ENCODE measurements around the gene ULK4.

ULK4 gene

GRCh38 chr3:41629072-41629471, 332.8 kb downstream of the ULK4 start:
- in situ Hi-C loops (cut with HindIII; ENCODE audit: low pct_ligation_motif_present, low pct_unique_long_range_greater_than_20kb, low sequenced_read_pairs), result no loop called here
- no peak for DNase-seq

GRCh38 chr3:41627477-41628087, 334.3 kb downstream of the ULK4 start:
- no peak for DNase-seq
- in situ Hi-C loops (cut with HindIII; ENCODE audit: low pct_ligation_motif_present, low pct_unique_long_range_greater_than_20kb, low sequenced_read_pairs), result no loop called here

- in situ Hi-C loops (cut with HindIII; ENCODE audit: low pct_ligation_motif_present, low pct_unique_long_range_greater_than_20kb, low sequenced_read_pairs), result no loop called here
- DNase-seq, result no peak
Measured at GRCh38 chr3:41612853-41613252, 349.1 kb downstream of the ULK4 start.

- in situ Hi-C loops (cut with HindIII; ENCODE audit: low pct_ligation_motif_present, low pct_unique_long_range_greater_than_20kb, low sequenced_read_pairs), result no loop called here
- DNase-seq, result no peak
Measured at GRCh38 chr3:41611008-41611407, 350.9 kb downstream of the ULK4 start.

- in situ Hi-C loops (cut with HindIII; ENCODE audit: low pct_ligation_motif_present, low pct_unique_long_range_greater_than_20kb, low sequenced_read_pairs), result no loop called here
Measured at GRCh38 chr3:41608347-41608746, 353.6 kb downstream of the ULK4 start.

GRCh38 chr3:41603807-41604206, 358.1 kb downstream of the ULK4 start:
- no peak for DNase-seq
- in situ Hi-C loops (cut with HindIII; ENCODE audit: low pct_ligation_motif_present, low pct_unique_long_range_greater_than_20kb, low sequenced_read_pairs), result no loop called here

More at GRCh38 chr3:41608347-41608746, 353.6 kb downstream of the ULK4 start:
- no peak for DNase-seq

- DNase-seq, result no peak
- in situ Hi-C loops (cut with HindIII; ENCODE audit: low pct_ligation_motif_present, low pct_unique_long_range_greater_than_20kb, low sequenced_read_pairs), result no loop called here
Measured at GRCh38 chr3:41602121-41602520, 359.8 kb downstream of the ULK4 start.

- DNase-seq, result no peak
- in situ Hi-C loops (cut with HindIII; ENCODE audit: low pct_ligation_motif_present, low pct_unique_long_range_greater_than_20kb, low sequenced_read_pairs), result no loop called here
Measured at GRCh38 chr3:41601404-41601987, 360.4 kb downstream of the ULK4 start.

- no peak for DNase-seq
- in situ Hi-C loops (cut with HindIII; ENCODE audit: low pct_ligation_motif_present, low pct_unique_long_range_greater_than_20kb, low sequenced_read_pairs), result no loop called here
Measured at GRCh38 chr3:41600616-41601015, 361.3 kb downstream of the ULK4 start.

- in situ Hi-C loops (cut with HindIII; ENCODE audit: low pct_ligation_motif_present, low pct_unique_long_range_greater_than_20kb, low sequenced_read_pairs), result no loop called here
- no peak for DNase-seq
Measured at GRCh38 chr3:41599127-41599484, 362.8 kb downstream of the ULK4 start.

GRCh38 chr3:41598402-41599126, 363.3 kb downstream of the ULK4 start:
- in situ Hi-C loops (cut with HindIII; ENCODE audit: low pct_ligation_motif_present, low pct_unique_long_range_greater_than_20kb, low sequenced_read_pairs), result no loop called here

GRCh38 chr3:41593774-41594173, 368.1 kb downstream of the ULK4 start:
- DNase-seq, result no peak
- in situ Hi-C loops (cut with HindIII; ENCODE audit: low pct_ligation_motif_present, low pct_unique_long_range_greater_than_20kb, low sequenced_read_pairs), result no loop called here

More at GRCh38 chr3:41598402-41599126, 363.3 kb downstream of the ULK4 start:
- DNase-seq, result no peak

GRCh38 chr3:41592753-41593510, 369.0 kb downstream of the ULK4 start:
- no peak for DNase-seq
- in situ Hi-C loops (cut with HindIII; ENCODE audit: low pct_ligation_motif_present, low pct_unique_long_range_greater_than_20kb, low sequenced_read_pairs), result no loop called here

- DNase-seq, result no peak
- in situ Hi-C loops (cut with HindIII; ENCODE audit: low pct_ligation_motif_present, low pct_unique_long_range_greater_than_20kb, low sequenced_read_pairs), result no loop called here
Measured at GRCh38 chr3:41583014-41583413, 378.9 kb downstream of the ULK4 start.

- no peak for DNase-seq
- in situ Hi-C loops (cut with HindIII; ENCODE audit: low pct_ligation_motif_present, low pct_unique_long_range_greater_than_20kb, low sequenced_read_pairs), result no loop called here
Measured at GRCh38 chr3:41581700-41582099, 380.2 kb downstream of the ULK4 start.

- in situ Hi-C loops (cut with HindIII; ENCODE audit: low pct_ligation_motif_present, low pct_unique_long_range_greater_than_20kb, low sequenced_read_pairs), result no loop called here
- DNase-seq, result no peak
Measured at GRCh38 chr3:41580274-41580959, 381.5 kb downstream of the ULK4 start.

- DNase-seq, result no peak
- in situ Hi-C loops (cut with HindIII; ENCODE audit: low pct_ligation_motif_present, low pct_unique_long_range_greater_than_20kb, low sequenced_read_pairs), result no loop called here
Measured at GRCh38 chr3:41579861-41580260, 382.0 kb downstream of the ULK4 start.

GRCh38 chr3:41578798-41579197, 383.1 kb downstream of the ULK4 start:
- DNase-seq, result no peak
- in situ Hi-C loops (cut with HindIII; ENCODE audit: low pct_ligation_motif_present, low pct_unique_long_range_greater_than_20kb, low sequenced_read_pairs), result no loop called here

- in situ Hi-C loops (cut with HindIII; ENCODE audit: low pct_ligation_motif_present, low pct_unique_long_range_greater_than_20kb, low sequenced_read_pairs), result no loop called here
- no peak for DNase-seq
Measured at GRCh38 chr3:41575724-41576123, 386.2 kb downstream of the ULK4 start.

All from ACHN (cell line).